Measurements from ENCODE around the gene SMURF2. TPM values are rescaled to one million over a fixed set of nuclear protein-coding genes. Genes with fewer than 3 reads are reported as not detected.

Gene SMURF2
- total RNA-seq, 1 experiment from 2014 or later: 24.7 TPM

- POLR2A ChIA-PET (ENCODE audit: low non-redundant PET): no interaction called here
- no peaks in the 10 kb centered on the region for H3K27me3 ChIP-seq (replicated peaks; ENCODE audit: insufficient read depth, low read depth, low read length, poor library complexity)
- H3K9me3 ChIP-seq (ENCODE audit: low read depth, low read length, poor library complexity, severe bottlenecking): no peaks in the 10 kb centered on the region
- H3K36me3 ChIP-seq (ENCODE audit: insufficient read depth, low read length, poor library complexity, severe bottlenecking): peaks cover 73% of the 10 kb centered on the region
- CTCF ChIA-PET: no interaction called here
- intact Hi-C loops (cut with micrococcal nuclease; ENCODE audit: unreplicated experiment): no loop called here
- no peak overlapping the region for H3K27ac ChIP-seq (ENCODE audit: low read depth, low read length, poor library complexity, severe bottlenecking)
- DNase-seq (ENCODE audit: low spot score): no peak
- H3K4me3 ChIP-seq (ENCODE audit: low read depth, low read length, poor library complexity, severe bottlenecking): no peak overlapping the region
- H3K4me1 ChIP-seq (ENCODE audit: insufficient read depth, low read length, poor library complexity, severe bottlenecking): peaks cover 5% of the 10 kb centered on the region
- BruUV-seq (replicated peaks): no TSS peak
- no peak for TF ChIP-seq CTCF (conservative IDR thresholded peaks at IDR 0.05; ENCODE audit: low read depth, low read length)
- TF ChIP-seq EZH2 (IDR thresholded peaks at IDR 0.05; ENCODE audit: borderline replicate concordance, low read depth, low read length, poor library complexity, severe bottlenecking): no peak
Measured at GRCh38 chr17:64502809-64503208, 159.3 kb downstream of the SMURF2 start.

- no peaks in the 10 kb centered on the region for H3K27me3 ChIP-seq (replicated peaks; ENCODE audit: insufficient read depth, low read depth, low read length, poor library complexity)
- no peaks in the 10 kb centered on the region for H3K9me3 ChIP-seq (ENCODE audit: low read depth, low read length, poor library complexity, severe bottlenecking)
- H3K27ac ChIP-seq (ENCODE audit: low read depth, low read length, poor library complexity, severe bottlenecking): no peak overlapping the region
- DNase-seq (ENCODE audit: low spot score): no peak
- no peak for TF ChIP-seq CTCF (conservative IDR thresholded peaks at IDR 0.05; ENCODE audit: low read depth, low read length)
- no peak for TF ChIP-seq EZH2 (IDR thresholded peaks at IDR 0.05; ENCODE audit: borderline replicate concordance, low read depth, low read length, poor library complexity, severe bottlenecking)
- peaks cover 76% of the 10 kb centered on the region for H3K36me3 ChIP-seq (ENCODE audit: insufficient read depth, low read length, poor library complexity, severe bottlenecking)
- BruUV-seq (replicated peaks): no TSS peak
- ChIA-PET CTCF (no interaction called here), POLR2A (ENCODE audit: low non-redundant PET) (interaction anchor here (0.5 kb wide), 1 partner anchor 17 kb away, joined by 3 read pairs; no protein-coding TSS in a partner anchor)
- H3K4me1 ChIP-seq (ENCODE audit: insufficient read depth, low read length, poor library complexity, severe bottlenecking): peaks cover 9% of the 10 kb centered on the region
- intact Hi-C loops (cut with micrococcal nuclease; ENCODE audit: unreplicated experiment): no loop called here
- H3K4me3 ChIP-seq (ENCODE audit: low read depth, low read length, poor library complexity, severe bottlenecking): no peak overlapping the region
Measured at GRCh38 chr17:64502021-64502420, 160.1 kb downstream of the SMURF2 start.

GRCh38 chr17:64500862-64501765 is 161.0 kb downstream of the SMURF2 start:
- BruUV-seq (replicated peaks): no TSS peak
- Histone ChIP-seq H3K36me3 (ENCODE audit: insufficient read depth, low read length, poor library complexity, severe bottlenecking) (peaks cover 76% of the 10 kb centered on the region), H3K27ac (ENCODE audit: low read depth, low read length, poor library complexity, severe bottlenecking) (no peak overlapping the region), H3K4me3 (ENCODE audit: low read depth, low read length, poor library complexity, severe bottlenecking) (no peak overlapping the region), H3K9me3 (ENCODE audit: low read depth, low read length, poor library complexity, severe bottlenecking) (no peaks in the 10 kb centered on the region), H3K27me3 (replicated peaks; ENCODE audit: insufficient read depth, low read depth, low read length, poor library complexity) (no peaks in the 10 kb centered on the region), H3K4me1 (ENCODE audit: insufficient read depth, low read length, poor library complexity, severe bottlenecking) (peaks cover 9% of the 10 kb centered on the region)
- no peak for DNase-seq (ENCODE audit: low spot score)
- intact Hi-C loops (cut with micrococcal nuclease; ENCODE audit: unreplicated experiment): no loop called here
- ChIA-PET POLR2A (ENCODE audit: low non-redundant PET) (interaction anchor here (0.5 kb wide), 1 partner anchor 183 kb away, joined by 10 read pairs; no protein-coding TSS in a partner anchor), CTCF (no interaction called here)
- no peak for TF ChIP-seq EZH2 (IDR thresholded peaks at IDR 0.05; ENCODE audit: borderline replicate concordance, low read depth, low read length, poor library complexity, severe bottlenecking)
- TF ChIP-seq CTCF (conservative IDR thresholded peaks at IDR 0.05; ENCODE audit: low read depth, low read length): no peak

All from A673 (cell line).